GM12872 (cell line): Measurements from ENCODE around the gene RFC3.

Experiments used
- TF ChIP-seq, protein P1 (sequence below): IDR thresholded peaks from 3 replicates; pipeline ENCODE4 v1.5.1; 2011; ENCODE audit warnings: low read depth, mild to moderate bottlenecking, low read length, moderate library complexity; ENCODE audit not compliant: insufficient read depth

The RFC3 gene

GRCh38 chr13:33817513-33817900 lies 442 bp upstream of the RFC3 start:
- TF ChIP-seq, protein P1, sequence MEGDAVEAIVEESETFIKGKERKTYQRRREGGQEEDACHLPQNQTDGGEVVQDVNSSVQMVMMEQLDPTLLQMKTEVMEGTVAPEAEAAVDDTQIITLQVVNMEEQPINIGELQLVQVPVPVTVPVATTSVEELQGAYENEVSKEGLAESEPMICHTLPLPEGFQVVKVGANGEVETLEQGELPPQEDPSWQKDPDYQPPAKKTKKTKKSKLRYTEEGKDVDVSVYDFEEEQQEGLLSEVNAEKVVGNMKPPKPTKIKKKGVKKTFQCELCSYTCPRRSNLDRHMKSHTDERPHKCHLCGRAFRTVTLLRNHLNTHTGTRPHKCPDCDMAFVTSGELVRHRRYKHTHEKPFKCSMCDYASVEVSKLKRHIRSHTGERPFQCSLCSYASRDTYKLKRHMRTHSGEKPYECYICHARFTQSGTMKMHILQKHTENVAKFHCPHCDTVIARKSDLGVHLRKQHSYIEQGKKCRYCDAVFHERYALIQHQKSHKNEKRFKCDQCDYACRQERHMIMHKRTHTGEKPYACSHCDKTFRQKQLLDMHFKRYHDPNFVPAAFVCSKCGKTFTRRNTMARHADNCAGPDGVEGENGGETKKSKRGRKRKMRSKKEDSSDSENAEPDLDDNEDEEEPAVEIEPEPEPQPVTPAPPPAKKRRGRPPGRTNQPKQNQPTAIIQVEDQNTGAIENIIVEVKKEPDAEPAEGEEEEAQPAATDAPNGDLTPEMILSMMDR = no peak

DNA sequence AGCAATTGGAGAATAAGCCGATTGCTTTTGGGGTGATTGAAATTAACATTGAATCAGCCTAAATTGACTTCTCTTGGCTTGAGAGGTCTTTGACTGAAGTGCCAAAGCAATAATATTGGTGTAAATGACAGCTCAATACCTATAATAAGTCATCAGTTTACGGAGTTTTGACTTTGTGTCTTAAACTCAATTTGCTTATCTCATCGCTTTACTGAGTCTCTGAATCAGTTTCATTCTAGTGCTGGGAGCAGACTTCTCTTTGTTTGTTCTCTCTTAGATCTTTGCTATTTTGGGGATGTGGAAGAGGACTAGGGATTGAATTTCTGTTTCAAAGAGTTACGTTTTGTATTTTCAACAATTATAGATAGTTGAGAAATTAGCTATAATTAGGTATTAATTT lies 7.1 kb downstream of the RFC3 start:
- TF ChIP-seq, protein P1 = no peak

- TF ChIP-seq, protein P1 = no peak
Measured at GRCh38 chr13:33827139-33827538, 9.2 kb downstream of the RFC3 start.

DNA sequence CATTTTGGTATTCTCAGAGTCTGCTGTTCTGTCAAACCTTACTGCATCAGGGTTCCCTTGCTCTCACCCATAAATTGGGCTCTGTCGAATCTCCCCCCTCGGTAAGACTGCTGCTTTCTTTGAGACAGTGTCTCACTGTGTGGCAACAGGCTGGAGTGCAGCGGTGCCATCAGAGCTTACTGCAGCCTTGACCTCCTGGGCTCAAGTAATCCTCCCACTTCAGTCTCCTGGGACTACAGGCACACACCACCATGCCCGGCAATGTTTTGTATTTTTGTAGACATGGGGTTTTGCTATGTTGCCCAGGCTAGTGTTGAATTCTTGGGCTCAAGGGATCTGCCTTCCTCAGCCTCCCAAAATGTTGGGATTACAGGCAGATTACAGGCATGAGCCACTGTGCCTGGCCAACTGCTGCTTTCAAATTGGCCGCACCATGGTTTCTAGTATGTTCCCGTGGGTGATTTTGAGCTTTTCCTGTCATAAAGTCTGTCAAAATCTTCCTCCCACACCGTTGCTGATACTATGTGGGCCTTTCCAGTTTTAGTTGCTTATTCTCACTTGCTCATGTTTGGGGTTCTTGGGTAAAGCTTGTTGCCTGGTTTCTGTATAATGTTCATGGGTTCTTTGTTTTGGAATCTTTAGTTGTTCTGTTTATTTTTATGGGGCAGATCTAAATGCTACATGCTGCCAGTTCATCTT lies 10.6 kb downstream of the RFC3 start:
- TF ChIP-seq, protein P1 = no peak

GRCh38 chr13:33832872-33833271 lies 14.9 kb downstream of the RFC3 start:
- TF ChIP-seq, protein P1 = no peak

DNA sequence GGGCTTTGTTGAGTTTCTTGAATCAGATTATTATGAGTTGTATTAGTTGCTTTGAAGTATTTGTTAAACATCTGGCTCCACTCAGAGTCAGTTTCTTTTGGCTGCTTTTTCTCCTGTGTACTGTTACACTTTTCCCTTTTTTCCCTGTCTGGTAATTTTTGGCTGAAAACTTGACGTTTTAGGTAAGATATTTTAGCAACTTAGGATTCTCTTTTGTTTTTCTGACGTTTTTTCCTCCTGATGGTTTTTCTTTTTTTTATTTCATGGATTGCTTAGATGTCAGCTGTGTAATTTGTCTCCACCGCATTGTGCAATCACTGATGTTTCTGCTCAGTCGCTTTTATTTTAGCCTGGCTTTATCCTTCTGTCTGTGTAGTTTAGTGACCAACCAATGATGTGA lies 20.7 kb downstream of the RFC3 start:
- TF ChIP-seq, protein P1 = no peak

GRCh38 chr13:33840402-33840801 lies 22.5 kb downstream of the RFC3 start:
- TF ChIP-seq, protein P1 = no peak
